Measurements from ENCODE around the gene PTPRM. TPM values are rescaled to one million over a fixed set of nuclear protein-coding genes. Genes with fewer than 3 reads are reported as not detected.
A peak's percentile ranks its signal among the peaks of the same experiment; 100 is the strongest.

The PTPRM gene
- total RNA-seq, 1 experiment from 2014 or later: 11.1 TPM

GRCh38 chr18:8051453-8051852 is 484.3 kb downstream of the PTPRM start:
- Mint-ChIP-seq H3K27ac (no peak overlapping the region), H3K9me3 (no peaks in the 10 kb centered on the region)
- CTCF ChIA-PET: no interaction called here

GRCh38 chr18:8052237-8052701 is 485.2 kb downstream of the PTPRM start:
- ChIA-PET POLR2A (no interaction called here), CTCF (interaction anchor here (1.5 kb wide), 1 partner anchor 337 kb away, joined by 4 read pairs; no protein-coding TSS in a partner anchor)
- ATAC-seq (peak; percentile 80), DNase-seq (ENCODE audit: low spot score) (no peak)
- Mint-ChIP-seq H3K4me1 (peaks cover 32% of the 10 kb centered on the region), H3K9me3 (no peaks in the 10 kb centered on the region), H3K36me3 (no peaks in the 10 kb centered on the region), H3K4me3 (no peak overlapping the region), H3K27me3 (ENCODE audit: low read depth) (no peaks in the 10 kb centered on the region), H3K27ac (no peak overlapping the region)
- TF ChIP-seq MXD4 (CRISPR knock-in tag; IDR thresholded peaks at IDR 0.05; ENCODE audit: borderline replicate concordance): no peak
- no peak for TF ChIP-seq IRF1 (CRISPR knock-in tag; IDR thresholded peaks at IDR 0.05)
- TF ChIP-seq RORB (CRISPR knock-in tag; IDR thresholded peaks at IDR 0.05): no peak
- no peak for TF ChIP-seq EMX1 (CRISPR knock-in tag; IDR thresholded peaks at IDR 0.05)
- TF ChIP-seq ZNF396 (CRISPR knock-in tag; IDR thresholded peaks at IDR 0.05; ENCODE audit: borderline replicate concordance): no peak
- TF ChIP-seq AR (CRISPR knock-in tag; IDR thresholded peaks at IDR 0.05): no peak
- no peak for TF ChIP-seq ZNF532 (CRISPR knock-in tag; IDR thresholded peaks at IDR 0.05; ENCODE audit: borderline replicate concordance)
- TF ChIP-seq ZNF671 (CRISPR knock-in tag; IDR thresholded peaks at IDR 0.05): no peak
- TF ChIP-seq HMGXB4 (CRISPR knock-in tag; IDR thresholded peaks at IDR 0.05): no peak
- no peak for TF ChIP-seq NFE2L1 (CRISPR knock-in tag; IDR thresholded peaks at IDR 0.05)
- no peak for TF ChIP-seq ZMAT4 (CRISPR knock-in tag; IDR thresholded peaks at IDR 0.05)
- no peak for TF ChIP-seq ZNF416 (CRISPR knock-in tag; IDR thresholded peaks at IDR 0.05)
- TF ChIP-seq ZNF138 (CRISPR knock-in tag; conservative IDR thresholded peaks at IDR 0.05): no peak
- no peak for TF ChIP-seq FOXK1 (CRISPR knock-in tag; IDR thresholded peaks at IDR 0.05)
- no peak for TF ChIP-seq ATF2 (CRISPR knock-in tag; IDR thresholded peaks at IDR 0.05; ENCODE audit: borderline replicate concordance, low read depth)
- TF ChIP-seq NR3C1 (CRISPR knock-in tag; conservative IDR thresholded peaks at IDR 0.05; ENCODE audit: low read depth): no peak

More at GRCh38 chr18:8051453-8051852, 484.3 kb downstream of the PTPRM start:
- no peak overlapping the region for H3K4me3 Mint-ChIP-seq
- no peaks in the 10 kb centered on the region for H3K36me3 Mint-ChIP-seq
- peaks cover 32% of the 10 kb centered on the region for H3K4me1 Mint-ChIP-seq
- ATAC-seq (no peak), DNase-seq (ENCODE audit: low spot score) (no peak)
- no peaks in the 10 kb centered on the region for H3K27me3 Mint-ChIP-seq (ENCODE audit: low read depth)
- TF ChIP-seq FOXJ3 (CRISPR knock-in tag; IDR thresholded peaks at IDR 0.05; ENCODE audit: borderline replicate concordance): no peak
- no peak for TF ChIP-seq MXD4 (CRISPR knock-in tag; IDR thresholded peaks at IDR 0.05; ENCODE audit: borderline replicate concordance)
- TF ChIP-seq ZNF281 (CRISPR knock-in tag; IDR thresholded peaks at IDR 0.05): no peak
- no peak for TF ChIP-seq ZNF232 (CRISPR knock-in tag; IDR thresholded peaks at IDR 0.05)
- no peak for TF ChIP-seq ZBTB21 (CRISPR knock-in tag; IDR thresholded peaks at IDR 0.05; ENCODE audit: borderline replicate concordance)
- POLR2A ChIA-PET: no interaction called here
